ENCODE measurements around the gene DPH2.

GRCh38 chr1:43969746-43970466, at the start of gene DPH2:
- no peak for TF ChIP-seq GATA2 (IDR thresholded peaks at IDR 0.05; ENCODE audit: low read depth, low read length)
- no peak for TF ChIP-seq GATA3 (IDR thresholded peaks at IDR 0.05; ENCODE audit: low read depth, low read length)
